K562 (cell line): Measurements from ENCODE around the gene DPYSL4.

Source experiments
- DPF2 ChIP-seq: fragments of 450-650 bp; IDR thresholded peaks from 2 replicates; pipeline ENCODE4 v1.6.1; 2016
- ZNF232 ChIP-seq: sonication (generic); formaldehyde crosslinking; IDR thresholded peaks from 2 replicates; pipeline ENCODE4 v1.8.0; 2022; ENCODE audit warnings: mild to moderate bottlenecking, missing genetic modification reagents

GRCh38 chr10:132213917-132214316, 27.2 kb downstream of the DPYSL4 start:
- TF ChIP-seq DPF2: no peak
- TF ChIP-seq ZNF232 (CRISPR knock-in tag): no peak
